ENCODE data around the gene KIAA1328.

Gene KIAA1328

DNA sequence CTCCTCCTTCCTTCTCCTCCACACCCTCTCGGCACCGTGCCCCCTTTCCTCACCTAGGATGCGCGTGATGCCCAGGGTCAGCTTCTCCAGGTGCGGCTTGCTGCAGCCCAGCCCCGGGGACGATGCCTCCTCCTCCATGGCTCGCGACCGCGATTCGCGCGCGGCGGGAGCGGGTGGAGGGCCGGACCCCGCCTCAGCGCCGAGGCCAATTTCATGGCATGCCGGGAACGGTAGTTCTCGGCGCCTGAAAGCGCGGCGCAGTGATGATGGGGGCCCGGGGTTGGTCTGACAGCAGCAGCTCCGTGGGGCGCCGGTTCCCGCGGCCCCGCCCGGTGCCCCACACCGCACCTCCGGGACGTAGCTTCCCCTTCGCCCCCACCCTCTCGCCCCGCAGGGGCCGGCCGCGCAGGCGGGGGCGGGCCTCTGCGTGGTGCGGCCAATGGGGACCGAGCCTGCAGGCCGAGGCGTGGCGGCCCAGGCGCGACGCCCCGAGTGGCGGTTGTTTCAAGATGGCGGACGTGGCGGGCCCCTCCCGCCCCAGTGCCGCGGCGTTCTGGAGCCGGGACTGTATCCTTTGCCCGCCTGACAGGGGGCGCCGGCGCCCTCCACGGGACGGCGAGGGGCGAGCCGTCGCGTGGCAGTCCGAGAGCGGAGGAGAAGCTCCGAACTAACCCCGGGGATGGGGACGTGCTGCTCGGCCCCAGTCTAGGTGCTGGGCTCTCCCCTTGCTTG lies at the start of gene KIAA1328, which contains the start of gene TPGS2:
Gene KIAA1328, plus strand, starts transcription at position 498 of the 732 bp plus-strand sequence. Its CDS starts 12 bp downstream, at position 510.
Gene TPGS2, minus strand, starts transcription at position 373 of the 732 bp plus-strand sequence. Its CDS starts 235 bp downstream, at position 138.
- TF ChIP-seq EP300 (IDR thresholded peaks at IDR 0.05; ENCODE audit: borderline replicate concordance) (no peak), NFIC (IDR thresholded peaks at IDR 0.05) (peak; percentile 23; the same call in 1 of the 2 replicates), TAF1 (IDR thresholded peaks at IDR 0.05; ENCODE audit: low read depth) (0 out of 2 replicates have a peak, but pooled peaks have one; percentile 28), CREB1 (IDR thresholded peaks at IDR 0.05; ENCODE audit: low read depth) (no peak), FOXM1 (IDR thresholded peaks at IDR 0.05; ENCODE audit: borderline replicate concordance, low read depth) (no peak), RAD21 (IDR thresholded peaks at IDR 0.05; ENCODE audit: low read depth) (peak; percentile 38; the same call in 1 of the 2 replicates), CEBPB (IDR thresholded peaks at IDR 0.05) (no peak), ZBTB7A (IDR thresholded peaks at IDR 0.05; ENCODE audit: low read depth) (peak; percentile 68; the same call in 1 of the 2 replicates), TEAD4 (IDR thresholded peaks at IDR 0.05) (no peak), TCF12 (IDR thresholded peaks at IDR 0.05; ENCODE audit: low read depth) (no peak), YY1 (IDR thresholded peaks at IDR 0.05; ENCODE audit: low read depth) (peak; percentile 92), EGR1 (IDR thresholded peaks at IDR 0.05) (no peak; the same call in 1 of the 2 replicates)
- TF ChIP-seq, protein P1, sequence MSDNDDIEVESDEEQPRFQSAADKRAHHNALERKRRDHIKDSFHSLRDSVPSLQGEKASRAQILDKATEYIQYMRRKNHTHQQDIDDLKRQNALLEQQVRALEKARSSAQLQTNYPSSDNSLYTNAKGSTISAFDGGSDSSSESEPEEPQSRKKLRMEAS (IDR thresholded peaks at IDR 0.05) = peak; percentile 79
- TF ChIP-seq, protein P2, sequence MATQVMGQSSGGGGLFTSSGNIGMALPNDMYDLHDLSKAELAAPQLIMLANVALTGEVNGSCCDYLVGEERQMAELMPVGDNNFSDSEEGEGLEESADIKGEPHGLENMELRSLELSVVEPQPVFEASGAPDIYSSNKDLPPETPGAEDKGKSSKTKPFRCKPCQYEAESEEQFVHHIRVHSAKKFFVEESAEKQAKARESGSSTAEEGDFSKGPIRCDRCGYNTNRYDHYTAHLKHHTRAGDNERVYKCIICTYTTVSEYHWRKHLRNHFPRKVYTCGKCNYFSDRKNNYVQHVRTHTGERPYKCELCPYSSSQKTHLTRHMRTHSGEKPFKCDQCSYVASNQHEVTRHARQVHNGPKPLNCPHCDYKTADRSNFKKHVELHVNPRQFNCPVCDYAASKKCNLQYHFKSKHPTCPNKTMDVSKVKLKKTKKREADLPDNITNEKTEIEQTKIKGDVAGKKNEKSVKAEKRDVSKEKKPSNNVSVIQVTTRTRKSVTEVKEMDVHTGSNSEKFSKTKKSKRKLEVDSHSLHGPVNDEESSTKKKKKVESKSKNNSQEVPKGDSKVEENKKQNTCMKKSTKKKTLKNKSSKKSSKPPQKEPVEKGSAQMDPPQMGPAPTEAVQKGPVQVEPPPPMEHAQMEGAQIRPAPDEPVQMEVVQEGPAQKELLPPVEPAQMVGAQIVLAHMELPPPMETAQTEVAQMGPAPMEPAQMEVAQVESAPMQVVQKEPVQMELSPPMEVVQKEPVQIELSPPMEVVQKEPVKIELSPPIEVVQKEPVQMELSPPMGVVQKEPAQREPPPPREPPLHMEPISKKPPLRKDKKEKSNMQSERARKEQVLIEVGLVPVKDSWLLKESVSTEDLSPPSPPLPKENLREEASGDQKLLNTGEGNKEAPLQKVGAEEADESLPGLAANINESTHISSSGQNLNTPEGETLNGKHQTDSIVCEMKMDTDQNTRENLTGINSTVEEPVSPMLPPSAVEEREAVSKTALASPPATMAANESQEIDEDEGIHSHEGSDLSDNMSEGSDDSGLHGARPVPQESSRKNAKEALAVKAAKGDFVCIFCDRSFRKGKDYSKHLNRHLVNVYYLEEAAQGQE (IDR thresholded peaks at IDR 0.05; ENCODE audit: low read depth) = no peak
- TF ChIP-seq, protein P3, sequence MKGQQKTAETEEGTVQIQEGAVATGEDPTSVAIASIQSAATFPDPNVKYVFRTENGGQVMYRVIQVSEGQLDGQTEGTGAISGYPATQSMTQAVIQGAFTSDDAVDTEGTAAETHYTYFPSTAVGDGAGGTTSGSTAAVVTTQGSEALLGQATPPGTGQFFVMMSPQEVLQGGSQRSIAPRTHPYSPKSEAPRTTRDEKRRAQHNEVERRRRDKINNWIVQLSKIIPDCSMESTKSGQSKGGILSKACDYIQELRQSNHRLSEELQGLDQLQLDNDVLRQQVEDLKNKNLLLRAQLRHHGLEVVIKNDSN (IDR thresholded peaks at IDR 0.05) = no peak

DNA sequence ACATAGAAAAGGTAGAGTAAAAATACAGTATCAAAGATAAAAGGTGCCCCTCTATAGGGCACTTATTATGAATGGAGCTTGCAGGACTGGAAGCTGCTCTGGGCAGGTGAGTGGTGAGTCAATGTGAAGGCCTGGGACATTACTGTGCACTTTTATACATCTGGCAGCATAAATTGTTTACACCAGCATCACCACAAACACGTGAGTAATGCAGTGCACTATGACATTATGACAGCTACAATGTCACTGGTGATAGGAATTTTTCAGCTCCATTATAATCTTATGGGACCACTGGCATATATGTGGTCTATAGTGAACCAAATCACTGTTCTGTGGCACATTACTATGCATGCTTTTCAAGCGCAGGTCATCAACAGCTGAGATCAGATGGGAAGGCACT lies 48.2 kb upstream of the KIAA1328 start:
- no peak for TF ChIP-seq TEAD4 (IDR thresholded peaks at IDR 0.05)
- no peak for TF ChIP-seq CREB1 (IDR thresholded peaks at IDR 0.05; ENCODE audit: low read depth)
- no peak for TF ChIP-seq NFIC (IDR thresholded peaks at IDR 0.05)
- no peak for TF ChIP-seq YY1 (IDR thresholded peaks at IDR 0.05; ENCODE audit: low read depth)
- no peak for TF ChIP-seq RAD21 (IDR thresholded peaks at IDR 0.05; ENCODE audit: low read depth)
- TF ChIP-seq CEBPB (IDR thresholded peaks at IDR 0.05) = no peak
- no peak for TF ChIP-seq EGR1 (IDR thresholded peaks at IDR 0.05)
- no peak for TF ChIP-seq ZBTB7A (IDR thresholded peaks at IDR 0.05; ENCODE audit: low read depth)
- TF ChIP-seq, protein P2 (IDR thresholded peaks at IDR 0.05; ENCODE audit: low read depth) = no peak
- no peak for TF ChIP-seq TAF1 (IDR thresholded peaks at IDR 0.05; ENCODE audit: low read depth)
- no peak for TF ChIP-seq FOXM1 (IDR thresholded peaks at IDR 0.05; ENCODE audit: borderline replicate concordance, low read depth)
- TF ChIP-seq, protein P3 (IDR thresholded peaks at IDR 0.05) = no peak

DNA sequence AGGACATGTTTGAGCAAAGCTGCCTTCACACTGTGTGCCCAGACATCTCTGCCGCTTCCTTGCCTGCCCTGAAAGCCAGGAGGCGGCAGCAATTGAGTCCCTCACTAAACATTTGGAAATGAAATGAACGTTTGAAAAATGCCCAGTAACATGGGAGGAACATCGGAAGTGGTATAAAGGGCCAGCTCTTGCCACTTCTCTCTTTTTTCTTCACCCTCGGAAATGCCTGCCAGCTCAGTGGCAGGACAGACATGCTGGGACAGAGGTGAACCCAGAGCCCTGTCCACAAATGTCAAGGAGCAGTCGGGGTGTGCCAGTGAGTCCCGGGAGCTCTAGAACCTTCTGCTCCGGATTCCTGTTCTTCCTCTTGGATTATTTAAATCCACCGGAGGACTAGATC lies 46.2 kb upstream of the KIAA1328 start:
- TF ChIP-seq RAD21 (IDR thresholded peaks at IDR 0.05; ENCODE audit: low read depth) = no peak
- no peak for TF ChIP-seq YY1 (IDR thresholded peaks at IDR 0.05; ENCODE audit: low read depth)
- no peak for TF ChIP-seq TCF12 (IDR thresholded peaks at IDR 0.05; ENCODE audit: low read depth)
- TF ChIP-seq CEBPB (IDR thresholded peaks at IDR 0.05) = no peak
- TF ChIP-seq CREB1 (IDR thresholded peaks at IDR 0.05; ENCODE audit: low read depth) = no peak
- TF ChIP-seq EP300 (IDR thresholded peaks at IDR 0.05; ENCODE audit: borderline replicate concordance) = no peak
- TF ChIP-seq, protein P2 (IDR thresholded peaks at IDR 0.05; ENCODE audit: low read depth) = no peak
- TF ChIP-seq EGR1 (IDR thresholded peaks at IDR 0.05) = no peak
- TF ChIP-seq, protein P1 (IDR thresholded peaks at IDR 0.05) = no peak
- TF ChIP-seq, protein P3 (IDR thresholded peaks at IDR 0.05) = no peak
- TF ChIP-seq FOXM1 (IDR thresholded peaks at IDR 0.05; ENCODE audit: borderline replicate concordance, low read depth) = no peak
- no peak for TF ChIP-seq TAF1 (IDR thresholded peaks at IDR 0.05; ENCODE audit: low read depth)
- TF ChIP-seq ZBTB7A (IDR thresholded peaks at IDR 0.05; ENCODE audit: low read depth) = no peak
